ENCODE measurements around the gene CENPE. TPM values are rescaled to one million over a fixed set of nuclear protein-coding genes. Genes with fewer than 3 reads are reported as not detected.

The CENPE gene
- total RNA-seq, 4 donors from 2014 or later: 0.20 to 6.1 (median 1.1) TPM

- DNase-seq (ENCODE audit: low spot score in 2 of 2): peak; percentile 26 to 38
- Histone ChIP-seq H3K27ac (peak overlapping the region; percentile 62 to 93 (median 86)), H3K36me3 (peaks cover 0 to 19% (median 0%) of the 10 kb centered on the region in 3 donors), H3K4me1 (peaks cover 0 to 29% (median 15%) of the 10 kb centered on the region in 4 donors), H3K9me3 (no peaks in the 10 kb centered on the region), H3K4me3 (peak overlapping the region; percentile 68 to 91 (median 86)), H3K27me3 (no peaks in the 10 kb centered on the region)
- WGBS, 2 donors: 0 to 1% methylated on average over 51 to 68 of the region's 82 CpGs
- TF ChIP-seq EP300 (IDR thresholded peaks at IDR 0.05) (no peak), POLR2A (IDR thresholded peaks at IDR 0.05) (peak in 1 of 2 donors; percentile 11), CTCF (IDR thresholded peaks at IDR 0.05) (peak in 1 of 5 experiments; percentile 31)
Measured at GRCh38 chr4:103075894-103076746, 122.0 kb downstream of the CENPE start.

- TF ChIP-seq EP300 (IDR thresholded peaks at IDR 0.05) (no peak), CTCF (IDR thresholded peaks at IDR 0.05) (no peak), POLR2A (IDR thresholded peaks at IDR 0.05) (no peak)
- Histone ChIP-seq H3K36me3 (peaks cover 0 to 13% (median 0%) of the 10 kb centered on the region in 3 donors), H3K27ac (peak overlapping the region; percentile 62 to 93 (median 86)), H3K4me1 (peaks cover 0 to 29% (median 15%) of the 10 kb centered on the region in 4 donors), H3K9me3 (no peaks in the 10 kb centered on the region), H3K4me3 (peak overlapping the region; percentile 68 to 91 (median 86)), H3K27me3 (no peaks in the 10 kb centered on the region)
- DNase-seq (ENCODE audit: low spot score in 2 of 2): no peak
- 25% methylated on average over 4 of the region's 4 CpGs for WGBS, 2 donors
Measured at GRCh38 chr4:103075435-103075893, 122.7 kb downstream of the CENPE start.

- Histone ChIP-seq H3K27ac (no peak overlapping the region), H3K4me1 (peaks cover 0 to 29% (median 15%) of the 10 kb centered on the region in 4 donors), H3K36me3 (peaks cover 0 to 10% (median 0%) of the 10 kb centered on the region in 3 donors), H3K27me3 (no peaks in the 10 kb centered on the region), H3K4me3 (no peak overlapping the region), H3K9me3 (no peaks in the 10 kb centered on the region)
- DNase-seq (ENCODE audit: low spot score in 2 of 2): no peak
- 82 to 86% methylated on average over 9 of the region's 9 CpGs for WGBS, 2 donors
- TF ChIP-seq EP300 (IDR thresholded peaks at IDR 0.05) (no peak), POLR2A (IDR thresholded peaks at IDR 0.05) (no peak), CTCF (IDR thresholded peaks at IDR 0.05) (no peak)
Measured at GRCh38 chr4:103074744-103075434, 123.3 kb downstream of the CENPE start.

GRCh38 chr4:103073792-103074438, 124.2 kb downstream of the CENPE start:
- TF ChIP-seq POLR2A (IDR thresholded peaks at IDR 0.05): no peak
- H3K4me1 ChIP-seq: peaks cover 0 to 29% (median 15%) of the 10 kb centered on the region in 4 donors
- H3K9me3 ChIP-seq: no peaks in the 10 kb centered on the region
- DNase-seq (ENCODE audit: low spot score in 2 of 2): no peak
- 93 to 97% methylated on average over 2 of the region's 2 CpGs for WGBS, 2 donors
- H3K27ac ChIP-seq: no peak overlapping the region
- peaks cover 0 to under 1% (median 0%) of the 10 kb centered on the region in 3 donors for H3K36me3 ChIP-seq
- H3K4me3 ChIP-seq: no peak overlapping the region
- no peaks in the 10 kb centered on the region for H3K27me3 ChIP-seq

- H3K4me3 ChIP-seq: no peak overlapping the region
- H3K9me3 ChIP-seq: no peaks in the 10 kb centered on the region
- peaks cover 0 to 4% (median 0%) of the 10 kb centered on the region in 3 donors for H3K36me3 ChIP-seq
- 89 to 94% methylated on average over 2 of the region's 2 CpGs for WGBS, 2 donors
- H3K4me1 ChIP-seq: no peaks in the 10 kb centered on the region
- no peak overlapping the region for H3K27ac ChIP-seq
- no peaks in the 10 kb centered on the region for H3K27me3 ChIP-seq
- TF ChIP-seq CTCF (IDR thresholded peaks at IDR 0.05) (no peak), POLR2A (IDR thresholded peaks at IDR 0.05) (no peak), EP300 (IDR thresholded peaks at IDR 0.05) (no peak)
- no peak for DNase-seq (ENCODE audit: low spot score in 2 of 2)
Measured at GRCh38 chr4:103067841-103068547, 130.1 kb downstream of the CENPE start.

All from tibial nerve (tissue), 4 donors.